Gastrocnemius medialis (tissue), 4 donors: ENCODE data around the gene VTN. TPM values are rescaled to one million over a fixed set of nuclear protein-coding genes. Genes with fewer than 3 reads are reported as not detected.

Experiments used
- ATAC-seq, 2 donors: fragments of 150-250 bp; one replicate each; pipeline ENCODE4 v1.9.1; 2016
- DNase-seq, 2 donors: peaks; one replicate each; pipeline ENCODE4 v3.0.0-alpha.2; 2019
- H3K27ac ChIP-seq, 4 donors: fragments of 200-600 bp; sonication (generic); 1 replicate in 1 of 4; 2 replicates in 3 of 4; pipeline ENCODE4 v1.5.1; 2016 to 2018; ENCODE audit warnings: mild to moderate bottlenecking in 2 of 4, moderate library complexity in 1 of 4
- H3K27me3 ChIP-seq, 3 donors: fragments of 200-600 bp; sonication (generic) in 2 of 3; 1 replicate in 1 of 3; 2 replicates in 2 of 3; pipeline versions ENCODE4 v1.5.1 to v1.6.0; 2016 to 2019; ENCODE audit warnings: mild to moderate bottlenecking in 1 of 3, moderate library complexity in 1 of 3
- H3K36me3 ChIP-seq, 2 donors: fragments of 200-600 bp; sonication (generic) in 1 of 2; one replicate each; pipeline ENCODE4 v1.5.1; 2017 to 2018
- H3K4me1 ChIP-seq, 2 donors: fragments of 200-600 bp; sonication (generic) in 1 of 2; one replicate each; pipeline ENCODE4 v1.5.1; 2016 to 2017; ENCODE audit warnings: mild to moderate bottlenecking in 2 of 2
- H3K4me3 ChIP-seq, 4 donors: fragments of 200-600 bp; sonication (generic) in 3 of 4; 1 replicate in 1 of 4; 2 replicates in 3 of 4; pipeline ENCODE4 v1.5.1; 2016 to 2019; ENCODE audit warnings: mild to moderate bottlenecking in 2 of 4
- H3K9me3 ChIP-seq, 3 donors: fragments of 200-600 bp; sonication (generic) in 2 of 3; 1 replicate in 1 of 3; 2 replicates in 2 of 3; pipeline ENCODE4 v1.5.1; 2016 to 2019
- CTCF ChIP-seq, 5 experiments: fragments of 450-650 bp in 3 of 5; fragments of 200-600 bp in 2 of 5; sonication (generic) in 2 of 5; IDR thresholded peaks in 4 of 5; conservative IDR thresholded peaks in 1 of 5; 1 replicate in 4 of 5; 2 replicates in 1 of 5; pipeline ENCODE4 v1.5.1; 2016 to 2019; ENCODE audit warnings: antibody characterized with exemption in 5 of 5, mild to moderate bottlenecking in 3 of 5, moderate library complexity in 3 of 5
- POLR2A ChIP-seq, 2 donors: fragments of 450-650 bp; IDR thresholded peaks; one replicate each; pipeline ENCODE4 v1.6.1; 2017; ENCODE audit warnings: antibody characterized with exemption in 2 of 2, mild to moderate bottlenecking in 2 of 2, moderate library complexity in 2 of 2
- in situ Hi-C, 4 donors: fragments of 200-750 bp; cut with MboI; loops; one replicate each; pipeline versions ENCODE4 v1.15.0 to v1.8.0; 2017; ENCODE audit warnings: low sequenced_read_pairs in 4 of 4
- intact Hi-C: fragments of 100-400 bp; cut with DNase I; formaldehyde crosslinking; loops from one replicate; pipeline ENCODE4 v1.15.1; 2023; ENCODE audit warnings: low total_unique reads
- total RNA-seq, 4 donors: library from RNA; depleted of rRNA; stranded (reverse); fragments of >200 nt; gene quantifications; one replicate each; pipeline versions ENCODE4 v1.1.0 to v1.2.3, GENCODE V29; 2016

The VTN gene
- total RNA-seq, 4 donors from 2014 or later = 3.8 to 11.5 TPM; not detected in 2

DNA sequence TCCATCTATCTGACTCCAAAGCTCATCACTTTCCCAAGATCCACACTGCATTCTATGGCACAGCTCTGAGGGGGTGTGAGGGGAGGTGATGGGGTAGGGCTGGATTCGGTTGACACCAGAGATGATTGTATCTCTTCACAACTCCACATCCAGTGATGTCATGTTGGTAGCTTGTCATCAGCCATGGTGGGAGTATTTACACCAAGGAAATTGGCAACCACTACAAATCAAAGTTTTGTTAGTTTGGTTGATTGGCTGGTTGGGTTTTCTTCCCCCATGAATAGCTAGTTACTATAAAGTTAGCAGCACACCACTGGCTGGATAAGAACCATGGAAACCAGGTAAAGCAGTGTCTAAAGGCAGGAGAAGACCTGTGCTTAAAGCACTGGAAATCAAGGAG is 20.9 kb upstream of the VTN start:
- in situ Hi-C loops = no loop called here
- Histone ChIP-seq H3K36me3 (no peaks in the 10 kb centered on the region), H3K27ac (no peak overlapping the region), H3K27me3 (no peaks in the 10 kb centered on the region), H3K4me1 (no peaks in the 10 kb centered on the region), H3K4me3 (no peak overlapping the region), H3K9me3 (no peaks in the 10 kb centered on the region)
- intact Hi-C loops = no loop called here
- no peak for TF ChIP-seq POLR2A (IDR thresholded peaks at IDR 0.05)
- TF ChIP-seq CTCF (IDR thresholded peaks at IDR 0.05 in 4 of 5, conservative IDR thresholded peaks at IDR 0.05 in 1 of 5) = no peak
- ATAC-seq (no peak), DNase-seq (no peak)

DNA sequence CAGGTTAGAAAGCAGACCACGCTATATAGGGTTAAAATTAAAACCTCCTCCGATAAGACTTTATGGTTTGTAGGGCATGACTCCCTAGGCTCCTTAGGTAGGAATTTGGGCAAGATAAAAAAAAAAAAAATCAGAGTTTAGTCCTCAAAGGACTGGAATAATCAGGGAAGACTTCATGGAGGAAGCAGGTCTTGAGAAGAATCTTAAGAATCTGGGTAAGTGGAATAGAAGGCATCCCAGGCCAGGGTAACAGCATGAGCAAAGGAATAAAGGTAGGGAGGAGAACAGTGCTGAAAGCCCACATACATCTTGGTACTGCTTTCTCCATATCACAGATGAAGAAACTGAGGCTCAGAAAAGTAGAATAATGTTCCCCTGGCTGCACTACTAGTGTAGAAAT is 20.5 kb upstream of the VTN start:
- DNase-seq = no peak
- in situ Hi-C loops (no loop called here), intact Hi-C loops (no loop called here)

GRCh38 chr17:28390141-28390540 is 20.0 kb upstream of the VTN start:
- H3K36me3 ChIP-seq = no peaks in the 10 kb centered on the region
- in situ Hi-C loops = no loop called here
- H3K9me3 ChIP-seq = no peaks in the 10 kb centered on the region
- no peaks in the 10 kb centered on the region for H3K27me3 ChIP-seq
- no peak overlapping the region for H3K27ac ChIP-seq
- no peaks in the 10 kb centered on the region for H3K4me1 ChIP-seq
- intact Hi-C loops = no loop called here
- TF ChIP-seq POLR2A (IDR thresholded peaks at IDR 0.05) (no peak), CTCF (IDR thresholded peaks at IDR 0.05 in 4 of 5, conservative IDR thresholded peaks at IDR 0.05 in 1 of 5) (no peak)
- ATAC-seq (no peak), DNase-seq (no peak)
- H3K4me3 ChIP-seq = no peak overlapping the region

More for the DNA sequence above, 20.5 kb upstream of the VTN start:
- no peak for ATAC-seq
- Histone ChIP-seq H3K9me3 (no peaks in the 10 kb centered on the region), H3K27ac (no peak overlapping the region), H3K4me1 (no peaks in the 10 kb centered on the region), H3K4me3 (no peak overlapping the region), H3K36me3 (no peaks in the 10 kb centered on the region), H3K27me3 (no peaks in the 10 kb centered on the region)
- no peak for TF ChIP-seq CTCF (IDR thresholded peaks at IDR 0.05 in 4 of 5, conservative IDR thresholded peaks at IDR 0.05 in 1 of 5)
- no peak for TF ChIP-seq POLR2A (IDR thresholded peaks at IDR 0.05)

DNA sequence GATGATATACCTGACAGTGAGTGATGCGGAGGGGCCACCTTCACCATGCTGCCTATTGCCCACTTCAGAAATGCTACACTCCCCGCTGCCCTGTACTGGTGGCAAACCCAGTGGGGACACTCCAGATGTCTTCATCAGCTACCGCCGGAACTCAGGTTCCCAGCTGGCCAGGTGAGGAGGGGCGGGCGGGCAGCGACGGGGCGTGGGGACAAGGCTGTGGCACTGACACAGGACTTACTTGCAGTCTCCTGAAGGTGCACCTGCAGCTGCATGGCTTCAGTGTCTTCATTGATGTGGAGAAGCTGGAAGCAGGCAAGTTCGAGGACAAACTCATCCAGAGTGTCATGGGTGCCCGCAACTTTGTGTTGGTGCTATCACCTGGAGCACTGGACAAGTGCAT is 18.0 kb upstream of the VTN start:
- H3K36me3 ChIP-seq = no peaks in the 10 kb centered on the region
- in situ Hi-C loops = no loop called here
- H3K4me3 ChIP-seq = no peak overlapping the region
- H3K27me3 ChIP-seq = no peaks in the 10 kb centered on the region
- no peak overlapping the region for H3K27ac ChIP-seq
- ATAC-seq = no peak
- H3K4me1 ChIP-seq = no peaks in the 10 kb centered on the region
- no peaks in the 10 kb centered on the region for H3K9me3 ChIP-seq
- DNase-seq = no peak
- TF ChIP-seq POLR2A (IDR thresholded peaks at IDR 0.05) = no peak
- no peak for TF ChIP-seq CTCF (IDR thresholded peaks at IDR 0.05 in 4 of 5, conservative IDR thresholded peaks at IDR 0.05 in 1 of 5)
- intact Hi-C loops = no loop called here

GRCh38 chr17:28386391-28386790 is 16.3 kb upstream of the VTN start:
- DNase-seq (no peak), ATAC-seq (no peak)
- Histone ChIP-seq H3K4me1 (no peaks in the 10 kb centered on the region), H3K36me3 (no peaks in the 10 kb centered on the region), H3K4me3 (no peak overlapping the region), H3K27ac (no peak overlapping the region), H3K27me3 (peaks cover 0 to 3% (median 0%) of the 10 kb centered on the region in 3 donors), H3K9me3 (no peaks in the 10 kb centered on the region)
- in situ Hi-C loops = no loop called here
- TF ChIP-seq POLR2A (IDR thresholded peaks at IDR 0.05) (no peak), CTCF (IDR thresholded peaks at IDR 0.05 in 4 of 5, conservative IDR thresholded peaks at IDR 0.05 in 1 of 5) (no peak)
- intact Hi-C loops = no loop called here
